Nephron progenitor cell (in vitro differentiated cells): ENCODE results near the gene PNCK.
"Not testable (repeated sequence)": the region's sequence is repeated elsewhere in the genome, so short reads cannot be mapped to it uniquely, and the experiment has no call there.

Experiments used
- DNase-seq: peaks from one replicate; pipeline ENCODE4 v3.0.0; 2021
- H3K27ac Mint-ChIP-seq: 2 replicates; pipeline ENCODE4 v1.8.0; 2021; ENCODE audit warnings: mild to moderate bottlenecking, moderate library complexity, mixed read lengths
- H3K27me3 Mint-ChIP-seq: 2 replicates; pipeline ENCODE4 v1.8.0; 2021; ENCODE audit warnings: mild to moderate bottlenecking, low read depth, mixed read lengths; ENCODE audit not compliant: poor library complexity
- H3K36me3 Mint-ChIP-seq: 2 replicates; pipeline ENCODE4 v1.8.0; 2021; ENCODE audit warnings: low read depth, mixed read lengths
- H3K4me1 Mint-ChIP-seq: 2 replicates; pipeline ENCODE4 v1.8.0; 2021; ENCODE audit warnings: mixed read lengths
- H3K4me3 Mint-ChIP-seq: 2 replicates; pipeline ENCODE4 v1.8.0; 2021; ENCODE audit warnings: mild to moderate bottlenecking, moderate library complexity, mixed read lengths
- H3K9me3 Mint-ChIP-seq: 2 replicates; pipeline ENCODE4 v1.8.0; 2021; ENCODE audit warnings: mild to moderate bottlenecking, moderate library complexity, mixed read lengths
- CTCF ChIP-seq: fragments of 200-600 bp; sonication (generic); IDR thresholded peaks from 2 replicates; pipeline ENCODE4 v1.5.0; 2021; ENCODE audit warnings: antibody characterized with exemption

The PNCK gene

GRCh38 chrX:153697924-153698865 is 24.6 kb upstream of the PNCK start:
- H3K4me1 Mint-ChIP-seq, result peaks cover 14% of the 10 kb centered on the region
- no peak for DNase-seq
- no peak for TF ChIP-seq CTCF
- H3K9me3 Mint-ChIP-seq, result peaks cover 53% of the 10 kb centered on the region
- H3K36me3 Mint-ChIP-seq, result no peaks in the 10 kb centered on the region
- peaks cover 5% of the 10 kb centered on the region for H3K27me3 Mint-ChIP-seq
- H3K4me3 Mint-ChIP-seq, result no peak overlapping the region
- H3K27ac Mint-ChIP-seq, result peak overlapping the region; percentile 93

GRCh38 chrX:153696986-153697722 is 23.5 kb upstream of the PNCK start:
- H3K4me1 Mint-ChIP-seq, result peaks cover 14% of the 10 kb centered on the region
- H3K27ac Mint-ChIP-seq, result peak overlapping the region; percentile 93
- not testable (repeated sequence) for H3K36me3 Mint-ChIP-seq, DNase-seq, H3K4me3 Mint-ChIP-seq, H3K27me3 Mint-ChIP-seq
- peaks cover 53% of the 10 kb centered on the region for H3K9me3 Mint-ChIP-seq

- Mint-ChIP-seq H3K9me3 (peaks cover 48% of the 10 kb centered on the region), H3K4me1 (peaks cover 14% of the 10 kb centered on the region)
- not testable (repeated sequence) for DNase-seq, H3K36me3 Mint-ChIP-seq, H3K27ac Mint-ChIP-seq, H3K27me3 Mint-ChIP-seq, H3K4me3 Mint-ChIP-seq
Observed at GRCh38 chrX:153696538-153696937, 22.9 kb upstream of the PNCK start.

GRCh38 chrX:153696100-153696499 is 22.5 kb upstream of the PNCK start:
- no peaks in the 10 kb centered on the region for H3K36me3 Mint-ChIP-seq
- no peak overlapping the region for H3K4me3 Mint-ChIP-seq
- H3K4me1 Mint-ChIP-seq, result peaks cover 14% of the 10 kb centered on the region
- no peak for TF ChIP-seq CTCF
- DNase-seq, result no peak
- H3K27me3 Mint-ChIP-seq, result peaks cover 5% of the 10 kb centered on the region
- no peak overlapping the region for H3K27ac Mint-ChIP-seq
- peaks cover 45% of the 10 kb centered on the region for H3K9me3 Mint-ChIP-seq

- TF ChIP-seq CTCF, result no peak
Observed at GRCh38 chrX:153694687-153695270, 21.2 kb upstream of the PNCK start.

GRCh38 chrX:153694256-153694655 is 20.6 kb upstream of the PNCK start:
- peaks cover 39% of the 10 kb centered on the region for H3K9me3 Mint-ChIP-seq
- H3K4me1 Mint-ChIP-seq, result peaks cover 14% of the 10 kb centered on the region
- DNase-seq, H3K27ac Mint-ChIP-seq, H3K4me3 Mint-ChIP-seq, H3K36me3 Mint-ChIP-seq, H3K27me3 Mint-ChIP-seq: not testable (repeated sequence)

More at GRCh38 chrX:153694687-153695270, 21.2 kb upstream of the PNCK start:
- Mint-ChIP-seq H3K4me1 (peaks cover 14% of the 10 kb centered on the region), H3K9me3 (peaks cover 41% of the 10 kb centered on the region), H3K4me3 (no peak overlapping the region), H3K36me3 (no peaks in the 10 kb centered on the region), H3K27ac (no peak overlapping the region), H3K27me3 (peaks cover 3% of the 10 kb centered on the region)
- no peak for DNase-seq
